Measurements from ENCODE around the gene SLC6A5.

DNA sequence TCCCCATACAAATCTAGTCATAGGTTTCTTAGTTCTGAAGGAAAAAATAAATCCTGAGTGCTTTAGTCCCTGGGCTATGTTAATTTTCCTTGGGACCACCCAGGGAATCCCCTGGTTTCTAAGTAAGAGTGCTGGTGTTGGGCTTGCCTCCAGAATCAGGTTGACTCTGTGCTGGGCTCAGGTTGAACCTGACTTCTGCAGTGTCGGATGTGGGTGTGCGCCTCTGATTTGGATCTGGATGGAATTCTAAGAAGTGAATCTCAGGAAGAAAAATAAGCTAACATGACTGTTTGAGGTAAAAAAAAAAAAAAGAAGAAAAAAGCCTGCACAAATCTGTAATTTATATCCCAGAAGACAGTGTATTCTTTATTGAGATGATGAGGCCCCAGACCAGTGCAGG lies 41.0 kb downstream of the SLC6A5 start:
- TF ChIP-seq, protein P1, sequence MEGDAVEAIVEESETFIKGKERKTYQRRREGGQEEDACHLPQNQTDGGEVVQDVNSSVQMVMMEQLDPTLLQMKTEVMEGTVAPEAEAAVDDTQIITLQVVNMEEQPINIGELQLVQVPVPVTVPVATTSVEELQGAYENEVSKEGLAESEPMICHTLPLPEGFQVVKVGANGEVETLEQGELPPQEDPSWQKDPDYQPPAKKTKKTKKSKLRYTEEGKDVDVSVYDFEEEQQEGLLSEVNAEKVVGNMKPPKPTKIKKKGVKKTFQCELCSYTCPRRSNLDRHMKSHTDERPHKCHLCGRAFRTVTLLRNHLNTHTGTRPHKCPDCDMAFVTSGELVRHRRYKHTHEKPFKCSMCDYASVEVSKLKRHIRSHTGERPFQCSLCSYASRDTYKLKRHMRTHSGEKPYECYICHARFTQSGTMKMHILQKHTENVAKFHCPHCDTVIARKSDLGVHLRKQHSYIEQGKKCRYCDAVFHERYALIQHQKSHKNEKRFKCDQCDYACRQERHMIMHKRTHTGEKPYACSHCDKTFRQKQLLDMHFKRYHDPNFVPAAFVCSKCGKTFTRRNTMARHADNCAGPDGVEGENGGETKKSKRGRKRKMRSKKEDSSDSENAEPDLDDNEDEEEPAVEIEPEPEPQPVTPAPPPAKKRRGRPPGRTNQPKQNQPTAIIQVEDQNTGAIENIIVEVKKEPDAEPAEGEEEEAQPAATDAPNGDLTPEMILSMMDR (conservative IDR thresholded peaks at IDR 0.05; ENCODE audit: low read depth, low read length): no peak
- TF ChIP-seq SMC3 (IDR thresholded peaks at IDR 0.05; ENCODE audit: low read depth, low read length) (no peak), RFX5 (IDR thresholded peaks at IDR 0.05; ENCODE audit: low read depth, low read length) (no peak), BHLHE40 (IDR thresholded peaks at IDR 0.05; ENCODE audit: low read depth, low read length) (no peak)
- TF ChIP-seq, protein P2, sequence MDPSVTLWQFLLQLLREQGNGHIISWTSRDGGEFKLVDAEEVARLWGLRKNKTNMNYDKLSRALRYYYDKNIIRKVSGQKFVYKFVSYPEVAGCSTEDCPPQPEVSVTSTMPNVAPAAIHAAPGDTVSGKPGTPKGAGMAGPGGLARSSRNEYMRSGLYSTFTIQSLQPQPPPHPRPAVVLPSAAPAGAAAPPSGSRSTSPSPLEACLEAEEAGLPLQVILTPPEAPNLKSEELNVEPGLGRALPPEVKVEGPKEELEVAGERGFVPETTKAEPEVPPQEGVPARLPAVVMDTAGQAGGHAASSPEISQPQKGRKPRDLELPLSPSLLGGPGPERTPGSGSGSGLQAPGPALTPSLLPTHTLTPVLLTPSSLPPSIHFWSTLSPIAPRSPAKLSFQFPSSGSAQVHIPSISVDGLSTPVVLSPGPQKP (IDR thresholded peaks at IDR 0.05; ENCODE audit: borderline replicate concordance, low read depth, low read length): no peak

All from IMR-90 (cell line).